Smooth muscle cell (in vitro differentiated cells): ENCODE results near the gene AOPEP. TPM values are rescaled to one million over a fixed set of nuclear protein-coding genes. Genes with fewer than 3 reads are reported as not detected.

Source experiments
- DNase-seq: peaks from one replicate; lab custom pipeline; 2025; ENCODE audit not compliant: unreplicated experiment; lab: John Stamatoyannopoulos, UW
- H2AFZ ChIP-seq: fragments of 200-600 bp; sonication (generic); 2 replicates; pipeline ENCODE4 v1.6.0; 2016; ENCODE audit warnings: antibody characterized with exemption, low read depth, mild to moderate bottlenecking
- H3F3A ChIP-seq: fragments of 200-600 bp; sonication (generic); 2 replicates; pipeline ENCODE4 v1.6.0; 2017; ENCODE audit warnings: antibody characterized with exemption, low read depth
- H3K27ac ChIP-seq: fragments of 200-600 bp; sonication (generic); 2 replicates; pipeline ENCODE4 v1.5.1; 2016; ENCODE audit warnings: low read depth, mild to moderate bottlenecking
- H3K27me3 ChIP-seq: fragments of 200-600 bp; sonication (generic); 2 replicates; pipeline ENCODE4 v1.6.1; 2016; ENCODE audit warnings: low read depth, mild to moderate bottlenecking
- H3K36me3 ChIP-seq: fragments of 200-600 bp; sonication (generic); 2 replicates; pipeline ENCODE4 v1.5.1; 2016; ENCODE audit warnings: low read depth
- H3K4me1 ChIP-seq: fragments of 200-600 bp; sonication (generic); 2 replicates; pipeline ENCODE4 v1.5.1; 2016; ENCODE audit warnings: low read depth
- H3K4me2 ChIP-seq: fragments of 200-600 bp; sonication (generic); 2 replicates; pipeline ENCODE4 v1.6.0; 2016; ENCODE audit warnings: mild to moderate bottlenecking
- H3K4me3 ChIP-seq: fragments of 200-600 bp; sonication (generic); 2 replicates; pipeline ENCODE4 v1.5.1; 2016; ENCODE audit warnings: mild to moderate bottlenecking
- H3K79me2 ChIP-seq: fragments of 200-600 bp; sonication (generic); 2 replicates; pipeline ENCODE4 v1.6.0; 2016; ENCODE audit warnings: low read depth, mild to moderate bottlenecking
- H3K9ac ChIP-seq: fragments of 200-600 bp; sonication (generic); 2 replicates; pipeline ENCODE4 v1.6.0; 2016; ENCODE audit warnings: low read depth
- H3K9me3 ChIP-seq: fragments of 200-600 bp; sonication (generic); replicated peaks from 2 replicates; pipeline ENCODE4 v1.5.1; 2016; ENCODE audit warnings: low read depth
- H4K20me1 ChIP-seq: fragments of 200-600 bp; sonication (generic); 2 replicates; pipeline ENCODE4 v1.6.0; 2016; ENCODE audit warnings: low read depth
- WGBS: methylation state at CpG from one replicate; pipeline ENCODE4 v1.1.7; 2016; ENCODE audit warnings: low lambda C conversion rate; 5-methylcytosine and 5-hydroxymethylcytosine counted together
- polyA plus RNA-seq: library from polyadenylated mRNA; unstranded; fragments of >200 nt; fragmentation: Nextera tagmentation; extraction: Ambion mirVana; gene quantifications from 2 replicates; pipeline ENCODE4 v1.2.1, GENCODE V29; 2016
- total RNA-seq: library from RNA; depleted of rRNA; stranded (reverse); fragments of >200 nt; gene quantifications from 2 replicates; pipeline ENCODE4 v1.2.3, GENCODE V29; 2014
- TF ChIP-seq, protein P1 (sequence below): fragments of 200-600 bp; sonication (generic); IDR thresholded peaks from 2 replicates; pipeline ENCODE4 v1.5.1; 2017; ENCODE audit warnings: borderline replicate concordance, mild to moderate bottlenecking, antibody characterized with exemption; ENCODE audit not compliant: insufficient read depth, poor library complexity, severe bottlenecking

AOPEP gene
- total and polyA plus RNA-seq, 2 experiments from 2014 or later: 52.7 to 94.9 TPM

DNA sequence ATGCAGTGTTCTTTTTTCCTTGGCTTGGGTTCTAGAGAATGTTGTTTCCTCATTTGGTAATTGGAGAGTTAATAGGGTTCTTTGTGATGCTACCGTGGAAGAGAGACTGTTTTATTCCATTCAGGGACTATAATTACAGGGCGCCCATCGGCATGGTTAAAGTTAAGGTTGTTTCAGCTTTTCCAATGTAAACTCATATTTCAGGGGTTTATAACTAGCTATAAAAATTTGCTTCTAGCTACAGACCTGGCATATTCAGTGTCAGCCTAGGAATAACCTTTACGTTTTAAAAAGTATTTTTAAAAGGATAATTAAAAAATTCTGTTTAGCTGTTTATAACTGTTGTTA lies 99.1 kb downstream of the AOPEP start:
- Histone ChIP-seq H2AFZ (peak overlapping the region; percentile 77), H3K4me2 (peak overlapping the region; percentile 49), H3K9me3 (no peaks in the 10 kb centered on the region), H3K4me3 (no peak overlapping the region), H3K79me2 (peaks cover 32% of the 10 kb centered on the region), H3K36me3 (no peaks in the 10 kb centered on the region), H3K9ac (no peak overlapping the region), H3K27me3 (no peaks in the 10 kb centered on the region), H3K4me1 (peaks cover 63% of the 10 kb centered on the region), H3K27ac (peak overlapping the region; percentile 84), H3F3A (peaks cover 15% of the 10 kb centered on the region), H4K20me1 (no peaks in the 10 kb centered on the region)
- 52% methylated on average over 4 of the region's 4 CpGs for WGBS
- TF ChIP-seq, protein P1, sequence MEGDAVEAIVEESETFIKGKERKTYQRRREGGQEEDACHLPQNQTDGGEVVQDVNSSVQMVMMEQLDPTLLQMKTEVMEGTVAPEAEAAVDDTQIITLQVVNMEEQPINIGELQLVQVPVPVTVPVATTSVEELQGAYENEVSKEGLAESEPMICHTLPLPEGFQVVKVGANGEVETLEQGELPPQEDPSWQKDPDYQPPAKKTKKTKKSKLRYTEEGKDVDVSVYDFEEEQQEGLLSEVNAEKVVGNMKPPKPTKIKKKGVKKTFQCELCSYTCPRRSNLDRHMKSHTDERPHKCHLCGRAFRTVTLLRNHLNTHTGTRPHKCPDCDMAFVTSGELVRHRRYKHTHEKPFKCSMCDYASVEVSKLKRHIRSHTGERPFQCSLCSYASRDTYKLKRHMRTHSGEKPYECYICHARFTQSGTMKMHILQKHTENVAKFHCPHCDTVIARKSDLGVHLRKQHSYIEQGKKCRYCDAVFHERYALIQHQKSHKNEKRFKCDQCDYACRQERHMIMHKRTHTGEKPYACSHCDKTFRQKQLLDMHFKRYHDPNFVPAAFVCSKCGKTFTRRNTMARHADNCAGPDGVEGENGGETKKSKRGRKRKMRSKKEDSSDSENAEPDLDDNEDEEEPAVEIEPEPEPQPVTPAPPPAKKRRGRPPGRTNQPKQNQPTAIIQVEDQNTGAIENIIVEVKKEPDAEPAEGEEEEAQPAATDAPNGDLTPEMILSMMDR: no peak
- DNase-seq: no peak

DNA sequence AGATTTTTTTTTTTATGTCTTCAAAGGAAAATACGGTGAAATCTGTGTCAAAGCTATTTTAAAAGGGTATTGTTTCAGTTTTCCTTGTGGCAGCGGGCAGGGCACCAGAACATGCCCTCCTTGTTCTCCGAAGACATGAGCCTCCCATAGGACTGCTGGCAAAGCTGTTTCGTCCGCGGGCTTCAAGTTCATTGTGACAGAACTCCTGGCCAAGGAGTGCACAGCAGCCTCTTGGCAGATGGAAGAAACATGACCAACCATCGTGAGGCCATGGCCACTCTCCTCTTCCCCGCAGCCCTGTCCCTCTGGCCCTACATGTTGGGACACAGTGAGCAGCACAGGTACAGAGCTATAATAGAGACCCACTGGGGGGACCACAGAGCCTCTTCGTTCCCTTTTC lies 99.5 kb downstream of the AOPEP start:
- no peak for DNase-seq
- Histone ChIP-seq H3K9me3 (peaks cover 4% of the 10 kb centered on the region), H3K4me1 (peaks cover 63% of the 10 kb centered on the region), H3K36me3 (no peaks in the 10 kb centered on the region), H3K79me2 (peaks cover 31% of the 10 kb centered on the region), H3K9ac (no peak overlapping the region), H3K27ac (peak overlapping the region; percentile 84), H2AFZ (no peak overlapping the region), H3K4me3 (no peak overlapping the region), H3F3A (peaks cover 15% of the 10 kb centered on the region), H4K20me1 (no peaks in the 10 kb centered on the region), H3K27me3 (no peaks in the 10 kb centered on the region), H3K4me2 (peak overlapping the region; percentile 49)
- TF ChIP-seq, protein P1: no peak
- 94% methylated on average over 9 of the region's 9 CpGs for WGBS

DNA sequence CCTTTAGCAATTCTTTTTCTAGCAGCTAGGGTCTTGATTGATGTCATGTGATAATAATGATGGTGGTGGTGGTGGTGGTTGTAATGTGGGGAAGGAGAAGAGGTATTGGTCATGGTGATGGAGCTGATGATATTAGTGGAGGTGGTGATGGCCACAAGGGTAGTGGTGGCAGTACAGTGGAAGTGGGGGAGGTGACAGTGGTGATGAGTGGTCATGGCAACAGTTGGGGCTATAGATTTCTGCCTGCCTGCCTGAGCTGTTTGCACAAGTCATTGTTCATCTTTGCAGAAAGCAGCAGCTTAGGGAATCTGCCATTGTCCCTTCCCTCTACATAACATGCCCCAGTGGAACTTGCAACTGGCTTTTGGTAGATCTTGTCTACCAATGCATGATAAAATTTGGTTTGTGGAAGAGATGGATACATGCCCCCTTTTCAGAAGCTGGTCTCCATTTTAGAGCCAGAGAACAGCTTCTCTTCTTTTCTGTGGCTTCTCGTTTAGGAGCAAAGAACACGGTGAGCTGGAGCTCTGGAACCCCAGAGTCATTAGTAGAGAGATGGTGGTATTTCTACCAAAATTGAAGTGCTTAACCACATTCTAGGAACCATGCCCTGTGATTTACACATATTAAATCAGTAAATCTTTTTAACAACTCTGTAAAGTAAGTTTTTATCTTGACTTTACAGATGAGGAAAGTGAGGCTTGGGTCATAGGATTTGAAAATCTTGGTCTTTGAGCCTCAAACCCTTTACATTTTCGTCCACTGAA lies 100.3 kb downstream of the AOPEP start:
- TF ChIP-seq, protein P1: no peak
- Histone ChIP-seq H3K27ac (peak overlapping the region; percentile 84), H3K4me1 (peaks cover 55% of the 10 kb centered on the region), H3K4me2 (peak overlapping the region; percentile 41), H3K9me3 (peaks cover 6% of the 10 kb centered on the region), H4K20me1 (no peaks in the 10 kb centered on the region), H3K79me2 (peaks cover 37% of the 10 kb centered on the region), H3K9ac (no peak overlapping the region), H3K4me3 (no peak overlapping the region), H3K27me3 (no peaks in the 10 kb centered on the region), H3K36me3 (no peaks in the 10 kb centered on the region), H2AFZ (no peak overlapping the region), H3F3A (peaks cover 15% of the 10 kb centered on the region)
- WGBS: 30% methylated on average over 3 of the region's 3 CpGs
- DNase-seq: no peak
